GM18868 (cell line): Measurements from ENCODE around the gene ATXN1.

Experiments
- ATAC-seq: cut with Tn5 transposase; IDR thresholded peaks from one replicate; pipeline ENCODE4 v1.9.1; 2021; ENCODE audit warnings: mild to moderate bottlenecking, moderate library complexity; ENCODE audit not compliant: unreplicated experiment

ATXN1 gene

GRCh38 chr6:16488813-16489212 is 272.4 kb downstream of the ATXN1 start:
- no peak for ATAC-seq

- ATAC-seq: no peak
Measured at GRCh38 chr6:16487996-16488674, 273.1 kb downstream of the ATXN1 start.

DNA sequence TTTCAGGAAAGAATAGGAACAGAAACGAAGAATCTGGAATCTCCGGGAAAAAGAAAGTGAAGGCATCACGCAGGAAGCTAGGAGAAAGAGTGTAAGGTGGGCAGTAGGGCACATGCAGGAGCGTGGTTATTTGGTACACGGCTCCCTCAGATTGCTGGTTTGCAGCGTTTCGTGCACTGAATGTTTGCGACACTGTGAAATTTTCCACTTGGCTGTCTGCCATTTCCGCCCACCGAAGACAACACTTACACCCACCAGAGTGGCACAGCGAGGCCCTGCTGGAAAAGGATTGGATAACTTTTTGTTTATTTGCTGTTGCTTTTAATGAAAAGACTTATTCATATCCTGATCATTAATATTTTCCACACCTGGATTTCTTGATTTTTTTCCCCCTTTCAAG is 274.6 kb downstream of the ATXN1 start:
- no peak for ATAC-seq

DNA sequence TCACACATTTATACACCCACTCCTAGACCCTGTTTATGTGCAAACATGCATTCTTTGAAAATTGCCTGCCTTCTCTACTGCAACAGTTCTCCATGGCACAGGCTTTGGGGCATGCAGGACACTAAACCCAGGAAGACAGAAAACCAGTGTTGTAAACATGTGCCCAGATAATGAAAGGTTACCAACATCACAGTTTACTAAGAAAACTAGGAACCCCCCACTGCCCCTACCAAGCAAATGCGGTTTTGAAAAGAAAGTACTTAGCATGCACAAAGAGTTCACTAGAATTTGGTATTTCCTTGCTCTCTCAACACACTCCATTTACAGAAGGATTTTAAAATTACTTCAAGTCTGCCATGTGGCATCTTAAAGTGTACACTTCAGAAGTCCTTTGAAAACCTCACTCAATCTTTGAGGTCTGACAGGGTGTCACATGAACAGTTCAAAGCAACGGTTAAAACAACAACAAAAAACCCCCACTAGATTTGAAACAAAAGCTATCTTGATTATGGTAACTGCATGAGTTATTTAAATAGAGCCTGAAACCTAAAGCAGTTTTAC is 277.9 kb downstream of the ATXN1 start:
- ATAC-seq: peak; percentile 69

GRCh38 chr6:16482702-16483314 is 278.5 kb downstream of the ATXN1 start:
- ATAC-seq: no peak

- peak; percentile 30 for ATAC-seq
Measured at GRCh38 chr6:16481697-16482399, 279.4 kb downstream of the ATXN1 start.

- no peak for ATAC-seq
Measured at GRCh38 chr6:16480763-16481560, 280.3 kb downstream of the ATXN1 start.

GRCh38 chr6:16477367-16478149 is 283.7 kb downstream of the ATXN1 start:
- ATAC-seq: no peak

DNA sequence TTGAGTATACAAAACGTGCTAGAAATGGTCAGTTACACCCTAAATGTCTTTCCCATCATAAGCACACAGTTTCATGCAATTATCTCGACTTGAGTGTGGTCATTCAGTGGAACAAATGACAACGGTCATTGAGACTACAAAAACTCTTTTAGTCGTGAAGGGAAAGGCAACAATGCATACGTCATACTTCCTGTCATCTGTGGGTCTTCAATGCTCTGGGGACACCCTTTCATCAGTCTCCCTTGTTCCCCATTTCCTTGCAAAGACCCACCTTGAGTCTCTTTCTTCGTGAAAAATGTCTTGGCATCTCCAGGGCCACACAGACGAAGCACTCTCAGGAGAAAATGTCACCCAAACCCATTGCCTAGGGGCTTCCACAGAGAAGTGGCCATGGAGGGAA is 284.4 kb downstream of the ATXN1 start:
- peak; percentile 18 for ATAC-seq

GRCh38 chr6:16475494-16475781 is 285.8 kb downstream of the ATXN1 start:
- ATAC-seq: no peak

GRCh38 chr6:16474772-16475493 is 286.3 kb downstream of the ATXN1 start:
- ATAC-seq: peak; percentile 32

GRCh38 chr6:16473908-16474771 is 287.1 kb downstream of the ATXN1 start:
- ATAC-seq: no peak

- peak; percentile 38 for ATAC-seq
Measured at GRCh38 chr6:16473184-16473907, 287.9 kb downstream of the ATXN1 start.

- ATAC-seq: no peak
Measured at GRCh38 chr6:16472349-16473069, 288.8 kb downstream of the ATXN1 start.

GRCh38 chr6:16471910-16472297 is 289.4 kb downstream of the ATXN1 start:
- peak; percentile 14 for ATAC-seq

- peak; percentile 41 for ATAC-seq
Measured at GRCh38 chr6:16471222-16471909, 289.9 kb downstream of the ATXN1 start.
